RWPE2 (cell line): Measurements from ENCODE around the gene ODAD3.
A peak's percentile ranks its signal among the peaks of the same experiment; 100 is the strongest.

Experiments used
- ATAC-seq: fragments of 200-7000 bp; cut with Tn5 transposase; 3 replicates; pipeline ENCODE4 v1.9.1; 2021; ENCODE audit warnings: low read depth
- DNase-seq: peaks from one replicate; pipeline ENCODE4 v3.0.0-alpha.2; 2020; ENCODE audit warnings: low spot score
- H3K27ac ChIP-seq: fragments of 450-650 bp; 2 replicates; pipeline ENCODE4 v1.5.1; 2017; ENCODE audit warnings: mild to moderate bottlenecking; ENCODE audit not compliant: poor library complexity, severe bottlenecking
- H3K27me3 ChIP-seq: fragments of 250-450 bp; sonication (Bioruptor Pico); 2 replicates; pipeline ENCODE4 v1.5.1; 2021; ENCODE audit warnings: mild to moderate bottlenecking, moderate library complexity; ENCODE audit not compliant: insufficient read depth, poor library complexity, severe bottlenecking
- H3K36me3 ChIP-seq: fragments of 250-450 bp; sonication (Bioruptor Pico); 2 replicates; pipeline ENCODE4 v1.5.1; 2020; ENCODE audit warnings: low read depth, mild to moderate bottlenecking, moderate library complexity
- H3K4me1 ChIP-seq: fragments of 250-450 bp; sonication (Bioruptor Pico); 2 replicates; pipeline ENCODE4 v1.5.1; 2021; ENCODE audit warnings: mild to moderate bottlenecking, moderate library complexity; ENCODE audit not compliant: insufficient read depth, poor library complexity, severe bottlenecking
- H3K4me3 ChIP-seq: fragments of 250-450 bp; sonication (Bioruptor Pico); 2 replicates; pipeline ENCODE4 v1.5.1; 2021; ENCODE audit warnings: mild to moderate bottlenecking, moderate library complexity; ENCODE audit not compliant: severe bottlenecking
- H3K9me3 ChIP-seq: fragments of 250-450 bp; sonication (Bioruptor Pico); 2 replicates; pipeline ENCODE4 v1.5.1; 2021; ENCODE audit warnings: mild to moderate bottlenecking, moderate library complexity; ENCODE audit not compliant: severe bottlenecking
- CTCF ChIP-seq: fragments of 450-650 bp; IDR thresholded peaks from one replicate; pipeline ENCODE4 v1.5.1; 2017; ENCODE audit warnings: mild to moderate bottlenecking, moderate library complexity; ENCODE audit not compliant: poor library complexity, severe bottlenecking

Gene ODAD3

DNA sequence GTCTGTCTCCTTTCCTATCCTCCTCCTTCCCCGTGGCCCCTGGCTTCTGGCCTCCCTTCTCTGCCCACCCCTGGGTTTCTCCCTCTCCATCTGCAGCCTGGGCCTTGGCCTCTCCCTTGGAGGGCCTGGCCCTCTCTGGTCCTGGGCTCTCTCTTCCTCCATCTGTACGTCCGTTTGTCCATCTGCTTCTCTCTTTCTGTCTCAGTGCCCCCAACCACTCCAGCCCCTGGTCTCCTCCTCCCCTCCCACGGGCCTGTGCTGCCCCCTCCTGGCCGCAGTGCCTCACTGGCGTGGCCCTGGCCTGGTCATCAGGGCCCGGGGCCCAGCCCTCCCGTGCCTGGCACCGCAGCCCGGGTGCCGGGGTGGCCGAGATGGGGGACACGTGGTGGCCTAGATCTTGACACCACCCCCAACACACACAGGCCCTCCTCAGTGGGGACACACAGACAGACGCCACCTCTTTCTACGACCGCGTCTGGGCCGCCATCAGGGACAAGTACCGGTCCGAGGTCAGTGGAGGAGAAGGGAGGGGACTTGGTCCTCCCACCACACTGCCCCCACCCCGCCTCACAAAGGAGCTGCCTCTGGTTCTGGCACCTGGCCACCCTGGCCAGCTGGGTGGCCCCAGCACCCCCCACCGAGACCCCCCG is 11.9 kb upstream of the ODAD3 start:
- peak; percentile 53; the same call in 2 of the 3 replicates for ATAC-seq
- no peaks in the 10 kb centered on the region for H3K9me3 ChIP-seq
- H3K27ac ChIP-seq = no peak overlapping the region
- no peak for DNase-seq
- peaks cover 12% of the 10 kb centered on the region for H3K4me1 ChIP-seq
- H3K27me3 ChIP-seq = no peaks in the 10 kb centered on the region
- peaks cover 69% of the 10 kb centered on the region for H3K36me3 ChIP-seq
- H3K4me3 ChIP-seq = no peak overlapping the region
- peak; percentile 51 for TF ChIP-seq CTCF

DNA sequence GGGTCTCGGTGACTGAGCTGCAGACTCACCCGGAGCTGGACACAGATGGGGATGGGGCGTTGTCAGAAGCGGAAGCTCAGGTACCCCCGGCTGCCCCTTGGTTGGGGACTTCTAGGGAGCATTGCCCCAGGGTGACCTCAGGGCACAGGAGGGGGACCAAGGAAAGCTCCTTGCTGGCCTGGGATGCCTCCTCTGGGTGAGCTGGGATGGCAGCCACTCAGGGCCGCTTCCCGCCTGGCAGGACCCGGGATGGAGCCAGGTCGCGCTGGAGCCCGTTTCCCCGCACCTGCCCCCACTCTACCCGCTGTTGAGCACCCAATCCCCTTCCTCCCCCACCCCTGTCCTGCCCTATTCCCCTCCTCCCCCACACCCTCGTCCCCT is 11.3 kb upstream of the ODAD3 start:
- no peak overlapping the region for H3K27ac ChIP-seq
- no peak for ATAC-seq
- no peaks in the 10 kb centered on the region for H3K9me3 ChIP-seq
- TF ChIP-seq CTCF = no peak
- H3K27me3 ChIP-seq = no peaks in the 10 kb centered on the region
- DNase-seq = no peak
- no peak overlapping the region for H3K4me3 ChIP-seq
- H3K36me3 ChIP-seq = peaks cover 74% of the 10 kb centered on the region
- H3K4me1 ChIP-seq = peaks cover 12% of the 10 kb centered on the region

- no peaks in the 10 kb centered on the region for H3K9me3 ChIP-seq
- no peak overlapping the region for H3K27ac ChIP-seq
- H3K27me3 ChIP-seq = no peaks in the 10 kb centered on the region
- no peak overlapping the region for H3K4me3 ChIP-seq
- H3K4me1 ChIP-seq = peaks cover 12% of the 10 kb centered on the region
- H3K36me3 ChIP-seq = peaks cover 85% of the 10 kb centered on the region
- DNase-seq (no peak), ATAC-seq (no peak)
- TF ChIP-seq CTCF = no peak
Observed at GRCh38 chr19:11445141-11445540, 10.2 kb upstream of the ODAD3 start.

DNA sequence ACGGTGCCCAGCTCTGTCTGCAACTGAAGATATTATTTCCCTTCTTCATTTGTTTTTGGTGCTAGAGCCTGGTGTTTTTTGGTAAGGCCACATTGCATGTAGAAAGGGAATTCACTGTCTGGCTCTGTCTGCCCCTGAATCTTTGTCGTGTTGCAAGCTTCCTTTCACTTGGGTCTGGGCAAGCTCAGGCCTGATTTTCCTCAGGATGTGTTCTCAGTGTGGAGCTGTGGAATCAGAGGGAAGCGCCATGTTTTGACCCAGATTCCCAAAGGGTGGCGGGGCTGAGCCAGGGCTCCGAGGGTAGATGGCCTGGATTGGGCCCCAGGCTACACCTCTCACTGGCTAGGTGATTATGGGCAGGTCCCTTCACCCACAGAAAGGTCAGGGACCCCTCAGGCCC is 9.1 kb upstream of the ODAD3 start:
- peaks cover 12% of the 10 kb centered on the region for H3K4me1 ChIP-seq
- peak; percentile 76 for ATAC-seq
- no peaks in the 10 kb centered on the region for H3K27me3 ChIP-seq
- H3K36me3 ChIP-seq = peaks cover 87% of the 10 kb centered on the region
- H3K27ac ChIP-seq = peak overlapping the region; percentile 48
- DNase-seq = no peak
- H3K9me3 ChIP-seq = no peaks in the 10 kb centered on the region
- H3K4me3 ChIP-seq = no peak overlapping the region
- TF ChIP-seq CTCF = no peak

DNA sequence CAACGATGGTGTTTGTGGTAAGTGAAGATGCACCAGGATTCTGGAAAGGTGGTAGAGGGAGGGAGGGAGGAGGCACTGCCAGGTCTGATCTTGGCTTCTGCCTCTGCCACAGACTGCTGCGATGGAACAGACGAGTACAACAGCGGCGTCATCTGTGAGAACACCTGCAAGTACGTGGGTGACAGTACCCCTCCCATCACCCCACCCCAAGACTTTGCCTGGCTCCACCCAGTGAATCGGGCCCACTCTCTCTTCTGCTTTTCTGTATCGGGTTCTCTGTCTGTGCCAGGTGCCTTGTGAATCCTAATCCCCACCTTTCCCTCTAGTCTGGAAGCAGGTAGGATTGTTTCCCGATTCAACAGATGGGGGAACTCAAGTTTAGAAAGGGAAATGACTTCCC is 3.0 kb upstream of the ODAD3 start:
- DNase-seq (no peak), ATAC-seq (no peak)
- no peaks in the 10 kb centered on the region for H3K9me3 ChIP-seq
- H3K27ac ChIP-seq = no peak overlapping the region
- peaks cover 64% of the 10 kb centered on the region for H3K36me3 ChIP-seq
- no peak overlapping the region for H3K4me3 ChIP-seq
- peaks cover under 1% of the 10 kb centered on the region for H3K4me1 ChIP-seq
- no peaks in the 10 kb centered on the region for H3K27me3 ChIP-seq
- no peak for TF ChIP-seq CTCF
